ENCODE results near the gene FAM216B.

The FAM216B gene

DNA sequence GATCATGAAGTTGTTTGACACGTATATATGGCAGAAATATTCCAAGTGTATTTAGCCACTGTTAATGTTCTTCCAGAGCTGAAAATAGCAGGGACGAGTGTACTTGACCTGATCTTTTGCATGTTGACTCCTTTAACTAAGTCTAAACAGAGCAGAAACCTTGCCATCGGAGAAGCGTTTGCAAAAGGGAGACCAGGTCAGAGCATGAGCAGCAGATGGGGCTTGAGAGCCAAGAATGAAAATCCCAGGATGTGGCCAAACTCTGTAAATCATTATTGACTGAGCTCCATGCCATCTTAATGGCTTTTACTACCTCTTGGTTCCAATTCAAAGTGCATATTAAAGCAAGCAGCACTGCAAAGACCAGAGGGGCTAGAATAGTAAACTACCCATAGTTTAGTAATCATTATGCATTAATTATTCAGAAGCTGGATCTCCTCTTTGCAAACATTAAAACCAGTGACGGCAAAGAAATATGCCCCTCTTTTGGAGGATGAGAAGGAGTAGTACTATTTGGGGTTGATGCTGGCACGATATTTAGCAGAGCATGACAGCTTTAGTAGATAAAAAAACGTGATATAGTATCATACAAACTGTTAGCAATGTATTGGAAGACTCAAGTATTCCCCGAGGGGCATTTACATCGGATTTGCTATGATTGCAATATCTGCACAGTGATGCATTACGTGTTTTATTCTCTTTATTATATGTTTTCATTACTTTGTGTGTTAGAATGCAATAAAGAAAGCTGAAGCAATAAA, 55.7 kb downstream of the FAM216B start:
- DNase-seq = no peak

All from suppressor macrophage treated with lipopolysaccharide for 4 hours (primary cell).